NCI-H1092 treated with DMSO at 0.1 percent for 48 hours (cell line): Measurements from ENCODE around the gene DNAAF1.
"Not testable (repeated sequence)": the region's sequence is repeated elsewhere in the genome, so short reads cannot be mapped to it uniquely, and the experiment has no call there.

Experiments used
- DNase-seq: peaks from one replicate; lab custom pipeline; 2025; lab: John Stamatoyannopoulos, UW

DNAAF1 gene

DNA sequence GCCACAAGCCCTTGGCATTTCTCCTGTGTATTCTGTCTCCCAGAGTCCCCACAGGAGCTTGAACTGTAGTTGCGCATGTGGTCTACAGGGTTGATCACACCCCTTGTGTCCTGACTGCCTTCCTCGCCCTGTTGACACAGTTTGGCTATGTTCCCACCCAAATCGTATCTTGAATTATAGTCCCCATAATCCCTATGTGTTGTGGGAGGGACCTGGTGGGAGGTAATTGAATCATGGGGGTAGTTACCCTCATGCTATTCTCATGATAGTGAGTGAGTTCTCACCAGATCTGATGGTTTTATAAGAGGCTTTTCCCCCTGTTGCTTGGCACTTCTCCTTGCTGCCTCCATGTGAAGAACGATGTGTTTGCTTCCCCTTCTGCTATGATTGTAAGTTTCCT lies 67.0 kb downstream of the DNAAF1 start:
- DNase-seq: no peak

GRCh38 chr16:84212631-84213030 lies 67.5 kb downstream of the DNAAF1 start:
- DNase-seq: no peak

- no peak for DNase-seq
These were observed 69.5 kb downstream of the DNAAF1 start for GRCh38 chr16:84214451-84215066.

GRCh38 chr16:84215531-84215930 lies 70.4 kb downstream of the DNAAF1 start:
- no peak for DNase-seq

GRCh38 chr16:84216144-84216543 lies 71.0 kb downstream of the DNAAF1 start:
- DNase-seq: not testable (repeated sequence)

DNA sequence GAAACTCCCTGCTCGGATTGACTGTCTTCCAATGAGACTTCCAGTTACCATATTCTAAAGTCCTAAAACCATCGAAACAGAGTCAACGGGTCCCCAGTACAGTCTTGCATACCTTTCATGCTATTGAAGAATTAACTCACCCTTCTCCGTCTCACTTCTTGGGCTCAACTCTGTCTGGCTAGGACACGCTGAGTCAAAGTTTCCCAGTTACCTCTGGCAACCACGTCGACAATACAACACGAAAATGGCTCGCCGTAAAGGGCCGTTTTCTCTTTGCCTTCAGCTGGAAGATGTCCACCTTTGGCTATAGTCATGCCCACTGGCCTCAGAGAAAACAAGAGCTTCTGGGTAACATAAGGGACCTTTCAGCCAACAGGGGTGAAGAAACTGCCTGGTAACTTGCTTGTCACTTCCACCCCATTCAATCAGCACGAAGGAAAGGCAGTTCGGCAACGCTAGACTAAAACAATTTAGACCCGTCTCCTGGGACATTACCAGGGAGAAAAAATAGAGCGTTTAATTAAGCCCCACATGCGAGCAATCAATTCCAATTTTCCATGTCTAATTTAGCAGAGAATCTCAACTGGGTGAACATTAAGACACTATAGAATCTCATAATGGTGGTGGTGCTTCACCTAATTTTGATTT lies 73.2 kb downstream of the DNAAF1 start:
- no peak for DNase-seq

DNA sequence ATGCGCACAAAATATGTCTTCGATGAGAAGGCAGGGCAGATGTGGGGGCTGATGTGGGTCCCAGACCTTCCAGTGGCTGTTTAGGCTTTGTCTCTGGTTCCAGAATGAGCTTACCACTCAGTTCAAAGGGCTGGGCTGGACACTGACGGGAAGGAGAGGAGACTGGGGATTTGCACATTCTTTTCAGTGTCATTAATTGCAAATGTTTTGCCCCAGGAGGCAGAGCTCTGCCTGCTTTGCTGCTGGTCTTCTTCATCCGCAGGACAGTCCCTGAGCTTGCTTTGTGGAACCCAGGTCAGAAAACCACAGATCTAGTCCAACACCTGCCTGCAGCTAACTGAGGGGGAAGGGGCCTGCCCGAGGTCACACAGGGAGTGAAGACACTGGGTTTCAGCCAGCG lies 73.8 kb downstream of the DNAAF1 start:
- DNase-seq: no peak

DNA sequence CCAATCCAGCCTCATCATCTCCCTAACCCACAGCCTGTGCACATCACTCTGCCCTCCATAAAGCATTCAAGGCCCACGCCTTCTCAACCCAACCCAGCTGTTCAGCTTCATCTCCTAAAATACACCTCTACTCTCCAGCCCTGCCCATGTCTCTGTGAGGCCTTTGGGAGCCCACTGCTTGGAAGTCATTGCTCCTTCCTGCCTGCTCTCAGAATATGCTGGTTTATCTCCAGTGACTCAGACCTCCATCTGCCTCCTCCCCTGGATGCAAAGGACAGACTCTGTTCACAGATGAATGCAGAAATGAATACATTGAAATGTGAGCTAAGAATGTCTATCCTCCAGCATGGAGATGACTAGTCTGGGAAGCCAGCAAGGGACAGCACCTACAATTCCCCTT lies 75.7 kb downstream of the DNAAF1 start:
- DNase-seq: no peak

GRCh38 chr16:84223456-84223855 lies 78.3 kb downstream of the DNAAF1 start:
- DNase-seq: no peak

DNA sequence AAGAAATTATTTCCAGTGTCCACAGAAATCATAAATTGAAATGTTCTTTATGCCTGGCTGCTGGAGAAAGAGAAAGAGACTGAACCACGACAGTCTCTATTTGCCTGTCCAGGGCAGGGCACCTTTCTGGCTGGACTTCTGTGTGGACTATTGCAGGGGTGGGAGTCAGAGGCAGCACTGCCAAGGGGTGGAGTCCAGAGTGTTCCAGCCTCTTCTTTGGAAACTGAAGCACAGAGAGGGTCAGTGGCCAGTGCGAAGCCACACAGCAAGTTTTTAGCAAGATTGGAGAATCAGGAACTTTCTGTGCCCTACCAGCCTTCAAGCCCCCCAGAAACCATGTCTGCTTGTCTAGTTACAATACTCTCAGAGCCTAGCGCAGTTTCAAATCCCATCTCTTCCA lies 79.4 kb downstream of the DNAAF1 start:
- no peak for DNase-seq

DNA sequence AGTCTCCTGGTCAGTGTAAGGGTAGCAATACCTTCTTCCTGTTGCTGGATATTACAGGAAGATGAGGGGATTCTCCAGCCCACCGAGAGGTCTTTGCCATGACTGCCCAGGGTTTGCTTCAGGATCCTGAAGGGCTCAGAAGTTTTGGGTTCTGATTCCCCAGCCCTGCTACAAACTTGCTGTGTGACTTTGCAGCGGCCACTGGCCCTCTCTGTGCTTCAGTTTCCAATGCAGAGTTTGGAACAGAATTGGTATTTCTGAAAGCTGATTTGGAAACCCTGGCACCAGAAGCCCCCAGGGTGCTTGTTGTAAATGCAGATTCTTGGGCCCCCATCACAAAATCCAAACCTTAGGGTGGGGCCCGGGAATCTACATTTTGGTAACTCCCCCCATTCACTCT lies 80.0 kb downstream of the DNAAF1 start:
- no peak for DNase-seq

GRCh38 chr16:84225571-84225970 lies 80.5 kb downstream of the DNAAF1 start:
- no peak for DNase-seq

- DNase-seq: no peak
These were observed 80.9 kb downstream of the DNAAF1 start for GRCh38 chr16:84226026-84226425.
